Measurements from ENCODE around the gene LRP2.

- TF ChIP-seq CTCF (IDR thresholded peaks at IDR 0.05; ENCODE audit: control extremely low read depth in 1 of 3, insufficient read depth in 1 of 3, low read depth in 1 of 3, low read length in 3 of 3) (no peak), GABPA (IDR thresholded peaks at IDR 0.05; ENCODE audit: borderline replicate concordance, insufficient read depth, low read length) (no peak), PHF8 (conservative IDR thresholded peaks at IDR 0.05; ENCODE audit: low read depth, low read length) (no peak)
Observed at GRCh38 chr2:169189132-169189531, 173.2 kb downstream of the LRP2 start.

Measured in H1 (cell line).